ENCODE measurements around the gene HLA-E.
"Not testable (repeated sequence)": the region's sequence is repeated elsewhere in the genome, so short reads cannot be mapped to it uniquely, and the experiment has no call there.

The HLA-E gene

DNA sequence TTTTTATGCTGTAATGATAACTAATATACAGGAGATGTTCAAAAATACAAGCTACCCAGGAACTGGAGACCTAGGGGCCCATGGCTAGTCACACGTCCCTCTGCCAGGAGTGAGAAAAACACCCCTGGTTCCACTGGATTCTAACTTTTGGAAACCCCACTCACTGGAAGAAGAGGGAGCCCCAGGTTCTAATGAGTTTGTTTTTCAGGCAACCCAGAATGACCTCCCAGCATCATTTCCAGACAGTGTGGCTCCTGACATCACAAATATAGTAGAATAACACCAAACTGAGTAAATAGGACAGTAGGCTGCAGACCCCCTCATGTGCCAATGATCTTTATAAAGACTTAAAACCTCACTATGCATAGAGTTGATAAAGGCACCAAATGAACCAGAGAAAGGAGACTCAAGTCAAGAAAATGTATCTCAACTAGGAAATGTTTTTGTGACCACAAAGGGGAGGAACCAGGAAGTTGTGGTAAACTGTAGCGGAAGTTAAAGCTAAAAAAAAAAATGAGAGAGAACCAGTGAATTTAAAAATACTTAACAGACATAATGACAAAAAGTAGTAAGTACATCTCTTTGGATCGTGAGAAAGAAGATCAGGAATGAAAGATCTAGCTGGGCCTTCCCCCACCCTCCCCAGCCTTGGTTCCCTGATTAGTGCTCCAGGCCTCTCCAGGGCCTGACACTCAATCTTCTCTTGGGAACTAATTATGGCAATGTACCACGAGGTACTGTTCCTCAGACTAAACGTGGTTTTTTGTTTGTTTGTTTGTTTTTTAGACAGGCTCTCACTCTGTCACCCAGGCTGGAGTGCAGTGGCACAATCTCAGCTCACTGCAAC lies 19.8 kb downstream of the HLA-E start:
- no peak for DNase-seq

GRCh38 chr6:30510419-30511168 lies 21.3 kb downstream of the HLA-E start:
- DNase-seq: no peak

DNA sequence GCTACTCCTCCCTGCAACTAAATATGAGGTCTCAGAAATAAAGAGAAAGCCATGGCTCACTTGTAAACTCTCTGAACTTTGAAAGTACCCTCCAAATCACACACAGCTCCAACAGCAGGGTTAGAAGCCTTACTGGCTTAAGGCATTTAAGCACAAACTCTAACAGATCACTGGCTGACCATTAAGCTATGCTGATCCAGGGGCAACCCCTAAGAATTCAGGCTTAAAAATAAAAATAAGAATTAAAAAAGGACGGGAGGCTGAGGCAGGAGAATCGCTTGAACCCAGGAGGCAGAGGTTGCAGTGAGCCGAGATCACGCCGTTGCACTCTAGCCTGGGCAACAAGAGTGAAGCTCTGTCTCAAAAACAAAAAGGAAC lies 21.8 kb downstream of the HLA-E start:
- DNase-seq: no peak

DNA sequence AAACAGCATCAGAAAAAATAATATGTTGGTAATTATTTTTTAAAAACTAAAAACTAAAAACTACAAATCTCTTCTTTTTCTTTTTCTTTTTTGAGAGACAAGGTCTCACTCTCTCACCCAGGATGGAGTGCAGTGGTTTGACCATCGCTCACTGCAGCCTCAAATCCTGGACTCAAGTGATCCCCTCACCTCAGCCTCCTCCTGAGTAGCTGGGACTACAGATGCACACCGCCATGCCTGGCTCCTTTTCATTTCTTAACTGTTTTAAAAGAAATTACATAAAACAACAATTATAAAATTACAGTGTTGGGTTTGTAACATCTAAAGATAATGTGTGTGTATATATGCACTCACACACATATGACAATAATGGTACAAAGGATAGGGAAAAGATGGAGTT lies 24.1 kb downstream of the HLA-E start:
- no peak for DNase-seq

GRCh38 chr6:30515106-30515505 lies 25.8 kb downstream of the HLA-E start:
- DNase-seq: no peak

DNA sequence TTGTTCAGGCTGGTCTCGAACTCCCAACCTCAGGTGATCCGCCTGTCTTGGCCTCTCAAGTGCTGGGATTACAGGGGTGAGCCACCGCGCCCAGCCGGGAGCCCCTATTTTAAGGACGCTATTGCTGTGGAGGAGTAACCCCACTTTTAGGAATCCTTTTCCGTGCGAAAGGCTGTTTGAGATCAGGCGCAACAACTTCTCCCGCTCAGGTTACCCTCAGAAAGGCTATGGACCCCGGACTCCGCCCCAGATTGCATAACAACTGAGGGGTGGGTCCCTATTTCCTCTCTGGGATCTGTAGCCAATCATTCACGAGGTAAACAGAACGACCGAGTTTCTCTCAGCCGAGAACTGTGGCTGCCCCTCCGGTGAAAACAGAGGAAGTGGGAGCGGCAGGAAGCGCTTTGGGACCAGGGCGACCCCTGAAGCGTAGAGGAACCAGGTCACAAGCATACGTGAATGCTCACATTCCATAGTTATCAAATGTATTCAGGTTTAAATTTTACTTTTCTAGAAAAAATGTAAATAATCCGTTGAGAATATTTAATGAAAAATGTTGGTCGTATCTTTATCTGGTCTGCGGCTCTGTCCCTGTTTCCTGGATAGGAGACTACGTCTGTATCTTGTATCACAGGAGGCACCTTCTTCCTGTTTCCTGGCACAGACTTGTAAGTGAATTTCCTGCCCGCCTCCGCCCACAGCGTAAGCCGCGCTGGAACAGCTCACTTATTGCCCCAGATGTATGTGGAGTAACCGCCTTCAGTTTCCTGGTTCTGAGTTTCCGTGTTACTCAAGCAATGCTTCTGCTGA lies 26.8 kb downstream of the HLA-E start:
- DNase-seq: peak; percentile 30

DNA sequence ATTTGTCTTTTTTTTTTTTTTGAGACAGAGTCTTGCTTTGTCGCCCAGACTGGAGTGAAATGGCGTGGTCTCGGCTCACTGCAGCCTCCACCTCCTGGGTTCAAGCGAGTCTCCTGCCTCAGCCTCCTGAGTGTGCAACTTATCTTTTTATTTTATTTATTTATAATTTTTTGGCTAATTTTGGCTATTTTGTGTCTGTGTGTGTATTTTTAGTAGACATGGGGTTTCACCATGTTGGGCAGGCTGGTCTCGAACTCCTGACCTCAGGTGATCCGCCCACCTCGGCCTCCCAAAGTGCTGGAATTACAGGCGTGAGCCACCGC lies 27.4 kb downstream of the HLA-E start:
- DNase-seq: not testable (repeated sequence)

- DNase-seq: not testable (repeated sequence)
Observed at GRCh38 chr6:30517767-30518504, 28.6 kb downstream of the HLA-E start.

DNA sequence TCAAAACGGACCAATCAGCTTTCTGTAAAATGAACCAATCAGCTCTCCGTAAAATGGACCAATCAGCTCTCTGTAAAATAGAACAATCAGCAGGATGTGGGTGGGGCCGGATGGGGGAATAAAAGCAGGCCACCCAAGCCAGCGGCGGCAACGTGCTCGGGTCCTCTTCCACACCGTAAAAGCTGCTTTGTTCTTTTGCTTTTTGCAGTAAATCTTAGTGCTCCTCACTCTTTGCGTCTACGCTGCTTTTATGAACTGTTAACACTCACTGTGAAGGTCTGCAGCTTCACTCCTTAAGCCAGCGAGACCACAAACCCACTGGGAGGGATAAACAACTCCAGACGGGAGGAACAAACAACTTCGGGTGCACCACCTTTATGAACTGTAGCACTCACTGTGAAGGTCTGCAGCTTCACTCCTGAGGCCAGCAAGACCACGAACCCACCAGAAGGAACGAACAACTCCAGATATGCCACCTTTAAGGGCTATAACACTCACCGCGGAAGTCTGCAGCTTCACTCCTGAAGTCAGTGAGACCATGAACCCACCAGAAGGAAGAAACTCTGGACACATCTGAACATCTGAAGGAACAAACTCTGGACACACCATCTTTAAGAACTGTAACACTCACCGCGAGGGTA lies 29.3 kb downstream of the HLA-E start:
- DNase-seq: not testable (repeated sequence)

DNA sequence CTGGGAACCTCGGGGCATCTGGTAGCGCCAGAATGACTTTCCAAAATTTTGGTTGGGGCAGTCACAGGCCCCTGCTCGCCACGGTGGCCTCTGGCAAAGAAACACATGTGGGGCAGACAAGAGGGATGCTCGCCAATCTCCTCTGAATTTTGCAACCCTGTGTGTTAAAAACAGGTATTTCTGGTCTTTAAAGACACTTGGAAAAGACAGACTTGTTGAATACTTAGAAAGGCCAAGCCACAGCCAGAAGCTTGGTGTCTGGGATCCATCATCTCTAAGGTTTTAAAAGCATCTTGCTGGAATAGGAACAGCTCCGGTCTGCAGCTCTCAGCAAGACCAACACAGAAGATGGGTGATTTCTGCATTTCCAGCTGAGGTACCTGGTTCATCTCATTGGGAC lies 31.2 kb downstream of the HLA-E start:
- no peak for DNase-seq

GRCh38 chr6:30521082-30521481 lies 31.8 kb downstream of the HLA-E start:
- not testable (repeated sequence) for DNase-seq

- DNase-seq: not testable (repeated sequence)
Observed at GRCh38 chr6:30521952-30522351, 32.6 kb downstream of the HLA-E start.

DNA sequence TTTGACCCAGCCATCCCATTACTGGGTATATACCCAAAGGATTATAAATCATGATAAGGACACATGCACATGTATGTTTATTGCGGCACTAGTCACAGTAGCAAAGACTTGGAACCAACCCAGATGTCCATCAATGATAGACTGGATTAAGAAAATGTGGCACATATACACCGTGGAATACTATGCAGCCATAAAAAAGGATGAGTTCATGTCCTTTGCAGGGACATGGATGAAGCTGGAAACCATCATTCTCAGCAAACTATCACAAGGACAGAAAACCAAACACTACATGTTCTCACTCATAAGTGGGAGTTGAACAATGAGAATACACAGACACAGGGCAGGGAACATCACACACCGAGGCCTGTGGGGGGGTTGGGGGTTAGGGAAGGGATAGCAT lies 37.1 kb downstream of the HLA-E start:
- not testable (repeated sequence) for DNase-seq

DNA sequence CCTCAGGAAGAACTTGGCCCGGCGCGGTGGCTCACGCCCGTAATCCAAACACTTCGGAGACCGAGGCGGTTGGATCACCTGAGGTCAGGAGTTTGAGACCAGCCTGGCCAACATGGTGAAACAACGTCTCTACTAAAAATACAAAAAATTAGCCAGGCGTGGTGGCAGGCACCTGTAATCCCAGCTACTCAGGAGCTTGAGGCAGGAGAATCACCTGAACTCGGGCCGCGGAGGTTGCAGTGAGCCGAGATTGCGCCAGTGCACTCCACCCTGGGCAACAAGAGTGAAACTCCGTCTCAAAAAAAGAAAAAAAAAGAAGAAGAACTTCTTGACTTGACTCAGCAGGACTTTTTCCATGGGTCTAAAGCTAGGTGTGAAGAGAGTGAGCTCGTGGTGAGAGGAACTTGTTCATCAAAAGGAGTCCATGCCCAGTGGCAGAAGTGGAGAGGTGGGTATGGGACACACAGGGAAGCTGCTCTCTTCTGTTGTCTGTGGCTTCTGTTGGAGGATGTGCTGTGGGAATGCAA lies 40.1 kb downstream of the HLA-E start:
- DNase-seq: not testable (repeated sequence)

GRCh38 chr6:30530014-30530413 lies 40.7 kb downstream of the HLA-E start:
- no peak for DNase-seq

- DNase-seq: no peak
Observed at GRCh38 chr6:30533460-30534294, 44.4 kb downstream of the HLA-E start.

DNA sequence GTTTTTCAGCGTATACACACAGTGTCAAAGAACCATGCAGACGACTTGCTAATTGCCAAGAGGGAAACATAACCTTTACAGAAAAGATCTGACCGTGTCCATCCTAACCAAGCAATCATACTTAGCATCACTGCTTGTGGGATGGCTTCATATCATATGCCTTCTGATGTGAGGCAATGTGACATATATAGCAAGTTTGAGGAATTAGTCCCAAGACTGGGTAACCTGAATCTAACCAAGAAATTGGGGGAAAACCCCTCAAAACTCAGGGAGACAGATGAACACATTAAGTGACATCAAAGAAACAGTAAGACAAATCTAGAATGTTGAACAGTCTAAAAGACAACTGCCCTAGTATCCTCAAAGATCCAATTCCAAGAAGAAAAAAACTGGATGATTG lies 48.6 kb downstream of the HLA-E start:
- no peak for DNase-seq

DNA sequence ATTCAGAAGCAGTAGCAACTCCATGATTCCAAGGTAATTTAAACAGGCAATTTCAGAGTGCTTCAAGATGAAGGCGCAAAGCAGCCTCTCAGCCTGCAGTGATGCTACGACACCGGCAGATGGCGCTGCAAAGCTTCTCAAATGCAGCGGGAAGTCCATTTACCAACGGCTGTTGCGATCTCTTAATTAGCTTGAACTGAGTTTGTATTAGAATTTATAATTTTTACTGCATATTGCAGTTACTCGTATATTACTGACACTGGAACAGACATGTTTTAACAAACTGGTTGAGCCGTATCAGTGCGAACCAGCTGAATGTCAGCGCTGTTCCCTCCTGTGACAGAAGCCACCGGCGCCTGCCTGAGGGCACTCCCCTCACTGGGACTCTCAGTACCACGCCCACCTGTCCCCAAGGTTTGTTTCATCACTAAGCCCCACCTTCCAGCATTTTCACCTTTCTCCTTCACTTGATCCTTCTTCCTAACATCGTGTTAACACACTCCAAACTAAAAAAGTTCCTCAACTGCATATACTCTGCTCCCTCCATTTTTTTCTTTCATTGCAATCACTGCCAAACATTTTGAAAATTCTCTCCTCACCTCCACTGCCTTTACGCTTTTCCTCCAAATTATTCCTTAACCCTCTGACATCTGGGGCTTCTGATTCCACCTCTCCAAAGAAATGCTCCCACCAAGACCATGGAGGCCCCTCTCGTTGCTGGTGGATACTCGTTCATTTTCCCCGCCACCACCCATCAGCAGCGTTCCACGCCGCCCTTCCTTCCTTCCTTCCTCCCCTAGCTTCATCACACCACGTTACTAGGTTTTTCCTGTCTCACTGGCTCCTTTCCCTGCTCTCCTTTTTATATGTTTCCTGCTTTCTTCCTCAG lies 52.5 kb downstream of the HLA-E start:
- DNase-seq: peak; percentile 88

GRCh38 chr6:30542404-30542725 lies 53.1 kb downstream of the HLA-E start:
- peak; percentile 32 for DNase-seq

- no peak for DNase-seq
Observed at GRCh38 chr6:30542915-30543314, 53.6 kb downstream of the HLA-E start.
